SJCRH30 (cell line): ENCODE data around the gene DOCK3. TPM values are rescaled to one million over a fixed set of nuclear protein-coding genes. Genes with fewer than 3 reads are reported as not detected.
A peak's percentile ranks its signal among the peaks of the same experiment; 100 is the strongest.
"Not testable (repeated sequence)": the region's sequence is repeated elsewhere in the genome, so short reads cannot be mapped to it uniquely, and the experiment has no call there.

Source experiments
- DNase-seq, 2 experiments: peaks; one replicate each; pipeline ENCODE4 v3.0.0-alpha.2; 2015 to 2020
- H3K27ac ChIP-seq: fragments of 250-450 bp; sonication (Bioruptor Pico); 2 replicates; pipeline ENCODE4 v1.5.1; 2020; ENCODE audit warnings: mild to moderate bottlenecking, moderate library complexity
- H3K27me3 ChIP-seq: fragments of 250-450 bp; sonication (Bioruptor Pico); 2 replicates; pipeline ENCODE4 v1.5.1; 2020; ENCODE audit warnings: mild to moderate bottlenecking, moderate library complexity
- H3K36me3 ChIP-seq: fragments of 250-450 bp; sonication (Bioruptor Pico); 2 replicates; pipeline ENCODE4 v1.5.1; 2020; ENCODE audit warnings: mild to moderate bottlenecking, moderate library complexity
- H3K4me1 ChIP-seq: fragments of 250-450 bp; sonication (Bioruptor Pico); 2 replicates; pipeline ENCODE4 v1.5.1; 2020; ENCODE audit warnings: mild to moderate bottlenecking, moderate library complexity
- H3K4me3 ChIP-seq: fragments of 250-450 bp; sonication (Bioruptor Pico); 2 replicates; pipeline ENCODE4 v1.5.1; 2020; ENCODE audit warnings: mild to moderate bottlenecking, moderate library complexity
- H3K9me3 ChIP-seq: fragments of 250-450 bp; sonication (Bioruptor Pico); replicated peaks from 2 replicates; pipeline ENCODE4 v1.5.1; 2020; ENCODE audit warnings: mild to moderate bottlenecking, moderate library complexity
- total RNA-seq: library from RNA; depleted of rRNA; stranded (reverse); fragments of >200 nt; shearing (Covaris generic); gene quantifications from 2 replicates; pipeline ENCODE4 v1.2.3, GENCODE V29; 2014

The DOCK3 gene
- total RNA-seq, 1 experiment from 2014 or later: 0.08 TPM

GRCh38 chr3:51221959-51222358, 547.2 kb downstream of the DOCK3 start:
- no peaks in the 10 kb centered on the region for H3K4me1 ChIP-seq
- H3K9me3 ChIP-seq: no peaks in the 10 kb centered on the region
- no peak overlapping the region for H3K27ac ChIP-seq
- H3K36me3 ChIP-seq: no peaks in the 10 kb centered on the region
- DNase-seq: no peak
- no peaks in the 10 kb centered on the region; the same call in 1 of the 2 replicates for H3K27me3 ChIP-seq
- H3K4me3 ChIP-seq: no peak overlapping the region

GRCh38 chr3:51224283-51224682, 549.6 kb downstream of the DOCK3 start:
- no peak for DNase-seq
- H3K27ac ChIP-seq: no peak overlapping the region

GRCh38 chr3:51224843-51225242, 550.1 kb downstream of the DOCK3 start:
- H3K4me3 ChIP-seq: no peak overlapping the region
- no peaks in the 10 kb centered on the region for H3K36me3 ChIP-seq
- H3K4me1 ChIP-seq: no peaks in the 10 kb centered on the region
- no peak for DNase-seq
- no peaks in the 10 kb centered on the region for H3K9me3 ChIP-seq
- H3K27ac ChIP-seq: no peak overlapping the region
- H3K27me3 ChIP-seq: no peaks in the 10 kb centered on the region; the same call in 1 of the 2 replicates

More at GRCh38 chr3:51224283-51224682, 549.6 kb downstream of the DOCK3 start:
- no peaks in the 10 kb centered on the region for H3K4me1 ChIP-seq
- H3K36me3 ChIP-seq: no peaks in the 10 kb centered on the region
- H3K4me3 ChIP-seq: no peak overlapping the region
- no peaks in the 10 kb centered on the region for H3K9me3 ChIP-seq
- H3K27me3 ChIP-seq: no peaks in the 10 kb centered on the region; the same call in 1 of the 2 replicates

DNA sequence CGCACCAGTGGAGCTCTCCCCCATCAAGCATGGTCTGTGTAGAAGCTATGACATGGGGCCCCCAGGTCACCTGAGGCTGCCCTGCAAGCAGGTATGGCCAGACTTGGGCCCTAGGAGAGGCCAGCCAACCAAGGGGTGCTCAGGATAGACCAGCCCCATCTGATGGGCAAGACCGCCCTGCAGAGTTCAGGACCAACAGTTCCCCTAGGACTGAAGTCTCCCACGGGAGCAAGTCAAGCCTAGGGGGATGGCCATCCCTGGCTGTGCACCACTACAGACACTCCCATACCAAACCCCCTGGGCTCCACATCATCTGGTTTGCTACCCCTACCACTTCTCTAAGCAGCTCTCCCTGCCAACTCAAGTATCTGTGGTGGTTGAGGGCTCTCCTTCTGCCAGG, 568.2 kb downstream of the DOCK3 start:
- no peaks in the 10 kb centered on the region for H3K36me3 ChIP-seq
- H3K4me1 ChIP-seq: no peaks in the 10 kb centered on the region
- H3K9me3 ChIP-seq: no peaks in the 10 kb centered on the region
- H3K27me3 ChIP-seq: no peaks in the 10 kb centered on the region
- H3K4me3 ChIP-seq: no peak overlapping the region
- no peak overlapping the region for H3K27ac ChIP-seq
- no peak for DNase-seq

DNA sequence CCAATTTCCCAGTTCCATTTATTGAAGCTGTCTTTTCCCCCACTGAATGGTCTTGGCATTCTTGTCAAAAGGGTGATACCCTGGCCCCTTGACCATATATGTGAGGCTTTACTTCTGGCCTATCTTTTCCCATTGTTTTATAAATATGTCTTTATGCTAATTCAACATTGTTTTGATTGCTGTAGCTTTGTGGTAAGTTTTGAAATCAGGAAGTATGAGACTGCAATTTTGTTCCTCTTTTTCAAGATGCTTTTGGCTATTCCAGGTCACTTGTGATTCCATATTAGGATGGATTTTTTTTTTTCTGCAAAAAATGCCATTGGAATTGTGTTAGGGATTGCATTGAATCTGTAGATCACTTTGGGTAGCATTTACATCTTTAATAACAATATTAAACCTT, 569.2 kb downstream of the DOCK3 start:
- Histone ChIP-seq H3K27me3 (no peaks in the 10 kb centered on the region), H3K4me3 (no peak overlapping the region), H3K9me3 (no peaks in the 10 kb centered on the region), H3K36me3 (no peaks in the 10 kb centered on the region), H3K4me1 (no peaks in the 10 kb centered on the region), H3K27ac (no peak overlapping the region)
- no peak for DNase-seq

- Histone ChIP-seq H3K9me3 (no peaks in the 10 kb centered on the region), H3K27me3 (no peaks in the 10 kb centered on the region), H3K27ac (no peak overlapping the region), H3K4me3 (no peak overlapping the region), H3K4me1 (no peaks in the 10 kb centered on the region), H3K36me3 (no peaks in the 10 kb centered on the region)
- DNase-seq: no peak
These were observed 571.1 kb downstream of the DOCK3 start for GRCh38 chr3:51245867-51246266.

DNA sequence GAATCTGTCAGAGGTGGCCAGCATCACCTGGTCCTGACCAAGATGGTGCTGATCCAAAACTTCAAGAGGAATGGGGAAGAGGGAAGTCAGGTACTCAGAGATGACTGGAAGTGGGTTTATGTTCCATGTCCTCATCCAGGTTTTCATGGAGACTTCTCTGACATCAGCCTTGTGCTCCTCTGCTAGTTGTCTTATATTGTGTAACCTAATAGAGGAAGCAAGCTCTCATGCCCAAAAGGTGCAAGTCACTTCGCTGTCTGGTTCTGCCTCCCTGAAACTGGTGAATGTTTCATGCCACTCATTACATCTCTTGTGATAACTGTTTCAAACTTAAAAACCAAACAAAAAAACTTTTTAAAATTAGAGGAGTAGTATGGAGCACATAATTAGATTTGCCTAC, 583.1 kb downstream of the DOCK3 start:
- no peak for DNase-seq
- H3K4me3 ChIP-seq: no peak overlapping the region
- no peaks in the 10 kb centered on the region for H3K36me3 ChIP-seq

GRCh38 chr3:51264166-51264565, 589.4 kb downstream of the DOCK3 start:
- H3K27me3 ChIP-seq, H3K27ac ChIP-seq, H3K4me3 ChIP-seq, H3K36me3 ChIP-seq, DNase-seq, H3K4me1 ChIP-seq, H3K9me3 ChIP-seq: not testable (repeated sequence)

More for the DNA sequence above, 583.1 kb downstream of the DOCK3 start:
- Histone ChIP-seq H3K4me1 (no peaks in the 10 kb centered on the region), H3K9me3 (no peaks in the 10 kb centered on the region), H3K27me3 (peaks cover 9% of the 10 kb centered on the region; the same call in 1 of the 2 replicates), H3K27ac (no peak overlapping the region)

DNA sequence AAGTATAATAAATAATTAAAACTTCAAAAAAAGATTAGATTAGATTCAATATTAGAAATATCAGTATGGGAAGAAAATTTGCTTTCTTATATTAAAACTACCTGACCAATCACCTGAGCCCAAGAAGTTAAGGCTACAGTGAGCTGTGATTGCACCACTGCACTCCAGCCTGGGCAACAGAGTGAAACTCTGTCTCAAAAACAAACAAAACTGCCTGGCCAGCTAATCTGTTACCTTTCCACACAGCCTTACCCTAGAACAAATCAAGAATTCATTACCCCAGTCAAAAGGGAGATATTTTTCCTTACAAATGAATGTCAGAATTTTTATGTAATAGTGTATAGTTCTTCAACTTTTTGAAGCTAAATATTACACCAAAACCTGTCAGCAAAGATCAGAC, 593.4 kb downstream of the DOCK3 start:
- no peak overlapping the region for H3K4me3 ChIP-seq
- no peaks in the 10 kb centered on the region for H3K9me3 ChIP-seq
- no peak for DNase-seq
- H3K27ac ChIP-seq: no peak overlapping the region
- H3K36me3 ChIP-seq: no peaks in the 10 kb centered on the region
- H3K4me1 ChIP-seq: no peaks in the 10 kb centered on the region
- H3K27me3 ChIP-seq: no peaks in the 10 kb centered on the region

- H3K36me3 ChIP-seq: no peaks in the 10 kb centered on the region
- no peaks in the 10 kb centered on the region for H3K9me3 ChIP-seq
- no peaks in the 10 kb centered on the region for H3K4me1 ChIP-seq
- no peak overlapping the region for H3K4me3 ChIP-seq
- no peak overlapping the region for H3K27ac ChIP-seq
- DNase-seq: no peak
- H3K27me3 ChIP-seq: no peaks in the 10 kb centered on the region
These were observed 594.7 kb downstream of the DOCK3 start for GRCh38 chr3:51269466-51269865.

- no peaks in the 10 kb centered on the region for H3K27me3 ChIP-seq
- no peaks in the 10 kb centered on the region for H3K4me1 ChIP-seq
- no peaks in the 10 kb centered on the region for H3K9me3 ChIP-seq
- H3K4me3 ChIP-seq: no peak overlapping the region
- H3K27ac ChIP-seq: no peak overlapping the region
- no peak for DNase-seq
- no peaks in the 10 kb centered on the region for H3K36me3 ChIP-seq
These were observed 595.8 kb downstream of the DOCK3 start for GRCh38 chr3:51270559-51270958.

- Histone ChIP-seq H3K36me3 (no peaks in the 10 kb centered on the region), H3K27me3 (no peaks in the 10 kb centered on the region), H3K27ac (no peak overlapping the region), H3K4me1 (no peaks in the 10 kb centered on the region), H3K9me3 (no peaks in the 10 kb centered on the region), H3K4me3 (no peak overlapping the region)
- DNase-seq: peak in 1 of 2 experiments; percentile 13
These were observed 596.4 kb downstream of the DOCK3 start for GRCh38 chr3:51271172-51271571.

DNA sequence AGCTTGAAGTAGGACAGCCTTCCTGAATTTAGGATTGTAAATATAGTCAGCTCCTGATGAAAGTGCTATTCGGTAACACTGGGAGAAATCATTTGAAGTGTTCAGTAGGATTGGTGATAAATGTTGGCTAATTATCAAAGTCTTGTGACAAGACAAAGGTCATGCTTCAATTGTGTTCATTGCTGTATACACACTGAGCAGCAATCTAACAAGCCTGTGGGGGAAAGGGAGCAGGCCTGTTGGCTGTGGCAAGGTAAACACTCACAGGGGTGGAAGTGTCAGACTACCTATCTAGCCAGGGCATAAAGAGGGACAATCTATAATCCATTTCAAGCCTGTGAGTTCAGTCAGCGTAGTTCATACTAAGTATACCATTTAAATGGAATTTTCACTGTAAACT, 599.3 kb downstream of the DOCK3 start:
- Histone ChIP-seq H3K4me3 (no peak overlapping the region), H3K27me3 (no peaks in the 10 kb centered on the region), H3K36me3 (no peaks in the 10 kb centered on the region), H3K27ac (no peak overlapping the region), H3K4me1 (no peaks in the 10 kb centered on the region), H3K9me3 (no peaks in the 10 kb centered on the region)
- no peak for DNase-seq

GRCh38 chr3:51275111-51275805, 600.5 kb downstream of the DOCK3 start:
- Histone ChIP-seq H3K9me3 (no peaks in the 10 kb centered on the region), H3K27me3 (no peaks in the 10 kb centered on the region), H3K36me3 (no peaks in the 10 kb centered on the region), H3K27ac (no peak overlapping the region), H3K4me1 (no peaks in the 10 kb centered on the region), H3K4me3 (no peak overlapping the region)
- no peak for DNase-seq

DNA sequence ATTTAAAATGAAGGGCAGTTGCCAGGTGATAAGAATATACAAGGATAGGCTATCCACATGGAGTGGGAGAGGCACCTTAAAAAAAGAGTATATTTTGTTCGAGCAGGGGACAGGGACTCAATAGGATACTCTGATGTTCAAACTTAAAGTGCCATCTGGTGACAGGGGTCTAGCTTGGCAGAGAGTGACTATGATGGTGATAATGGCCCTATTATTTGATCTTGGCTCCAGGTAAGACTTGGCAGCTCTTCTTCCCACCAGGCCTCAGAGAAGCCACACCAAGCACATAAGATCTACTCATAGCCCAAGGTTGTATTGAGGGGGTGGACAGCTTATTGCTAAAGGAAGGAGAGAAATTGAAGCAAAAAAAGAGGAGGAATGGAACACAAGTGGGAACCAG, 601.3 kb downstream of the DOCK3 start:
- no peaks in the 10 kb centered on the region for H3K27me3 ChIP-seq
- H3K4me1 ChIP-seq: no peaks in the 10 kb centered on the region

GRCh38 chr3:51279448-51279847, 604.7 kb downstream of the DOCK3 start:
- no peak overlapping the region for H3K4me3 ChIP-seq
- H3K27ac ChIP-seq: no peak overlapping the region
- no peak for DNase-seq
- no peaks in the 10 kb centered on the region for H3K9me3 ChIP-seq
- no peaks in the 10 kb centered on the region for H3K36me3 ChIP-seq
- no peaks in the 10 kb centered on the region for H3K4me1 ChIP-seq
- peaks cover 8% of the 10 kb centered on the region; the same call in 1 of the 2 replicates for H3K27me3 ChIP-seq

More for the DNA sequence above, 601.3 kb downstream of the DOCK3 start:
- Histone ChIP-seq H3K27ac (no peak overlapping the region), H3K9me3 (no peaks in the 10 kb centered on the region), H3K36me3 (no peaks in the 10 kb centered on the region), H3K4me3 (no peak overlapping the region)
- no peak for DNase-seq
